ENCODE data around the gene ZNF710. TPM values are rescaled to one million over a fixed set of nuclear protein-coding genes. Genes with fewer than 3 reads are reported as not detected.

Gene ZNF710
- total RNA-seq, 1 donor from 2014 or later, result 26.9 TPM

DNA sequence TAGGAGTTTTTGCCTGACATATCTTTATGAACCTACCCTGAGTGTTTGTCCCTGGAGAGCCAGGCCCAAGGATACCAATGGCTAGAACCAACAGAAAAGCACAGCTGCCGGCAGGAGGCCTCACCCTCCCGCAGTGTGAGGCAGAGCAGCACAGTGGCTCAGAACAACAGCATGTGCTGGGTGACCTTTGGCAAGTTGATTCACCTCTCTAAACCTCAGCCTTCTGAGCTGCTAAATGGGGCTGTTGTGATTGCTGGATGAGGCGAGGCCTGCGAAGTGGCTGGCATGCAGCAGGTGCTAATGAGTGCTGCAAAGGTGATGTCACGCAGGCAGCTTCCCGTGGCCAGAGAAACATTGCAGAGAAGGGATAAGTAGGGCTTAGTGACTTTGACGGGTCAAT lies 77.8 kb downstream of the ZNF710 start:
- Mint-ChIP-seq H3K9me3 (ENCODE audit: unreplicated experiment) (no peaks in the 10 kb centered on the region), H3K27me3 (ENCODE audit: low read depth, unreplicated experiment) (no peaks in the 10 kb centered on the region), H3K27ac (ENCODE audit: unreplicated experiment) (no peak overlapping the region), H3K4me3 (ENCODE audit: unreplicated experiment) (no peak overlapping the region), H3K36me3 (ENCODE audit: low read depth, unreplicated experiment) (peaks cover 11% of the 10 kb centered on the region), H3K4me1 (ENCODE audit: low read depth, unreplicated experiment) (peaks cover 11% of the 10 kb centered on the region)
- no peaks in the 10 kb centered on the region for H4K20me1 ChIP-seq (ENCODE audit: insufficient read depth, low read length)
- H3K36me3 ChIP-seq (ENCODE audit: insufficient read depth, low read length), result peaks cover 2% of the 10 kb centered on the region
- H3K4me3 ChIP-seq (ENCODE audit: insufficient read depth, low read depth, low read length), result no peak overlapping the region
- H3K27me3 ChIP-seq (ENCODE audit: insufficient read depth, low read length), result no peaks in the 10 kb centered on the region
- no peak overlapping the region for H3K27ac ChIP-seq (ENCODE audit: low read depth, low read length)
- no peaks in the 10 kb centered on the region for H3K9me3 ChIP-seq (ENCODE audit: insufficient read depth, low read depth, low read length)
- H3K4me1 ChIP-seq (ENCODE audit: insufficient read depth, low read length), result no peaks in the 10 kb centered on the region
- TF ChIP-seq, protein P1, sequence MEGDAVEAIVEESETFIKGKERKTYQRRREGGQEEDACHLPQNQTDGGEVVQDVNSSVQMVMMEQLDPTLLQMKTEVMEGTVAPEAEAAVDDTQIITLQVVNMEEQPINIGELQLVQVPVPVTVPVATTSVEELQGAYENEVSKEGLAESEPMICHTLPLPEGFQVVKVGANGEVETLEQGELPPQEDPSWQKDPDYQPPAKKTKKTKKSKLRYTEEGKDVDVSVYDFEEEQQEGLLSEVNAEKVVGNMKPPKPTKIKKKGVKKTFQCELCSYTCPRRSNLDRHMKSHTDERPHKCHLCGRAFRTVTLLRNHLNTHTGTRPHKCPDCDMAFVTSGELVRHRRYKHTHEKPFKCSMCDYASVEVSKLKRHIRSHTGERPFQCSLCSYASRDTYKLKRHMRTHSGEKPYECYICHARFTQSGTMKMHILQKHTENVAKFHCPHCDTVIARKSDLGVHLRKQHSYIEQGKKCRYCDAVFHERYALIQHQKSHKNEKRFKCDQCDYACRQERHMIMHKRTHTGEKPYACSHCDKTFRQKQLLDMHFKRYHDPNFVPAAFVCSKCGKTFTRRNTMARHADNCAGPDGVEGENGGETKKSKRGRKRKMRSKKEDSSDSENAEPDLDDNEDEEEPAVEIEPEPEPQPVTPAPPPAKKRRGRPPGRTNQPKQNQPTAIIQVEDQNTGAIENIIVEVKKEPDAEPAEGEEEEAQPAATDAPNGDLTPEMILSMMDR (IDR thresholded peaks at IDR 0.05; ENCODE audit: insufficient read depth, low read depth, low read length), result no peak
- TF ChIP-seq EZH2 (IDR thresholded peaks at IDR 0.05; ENCODE audit: insufficient read depth, low read length), result no peak
- no peak for FAIRE-seq
- no peaks in the 10 kb centered on the region for H3K79me2 ChIP-seq (ENCODE audit: insufficient read depth, low read length)
- H3K4me2 ChIP-seq (ENCODE audit: low read length), result no peak overlapping the region
- no peak overlapping the region for H2AFZ ChIP-seq (ENCODE audit: low read depth, low read length)
- no peak for DNase-seq (ENCODE audit: low read depth)
- H3K9ac ChIP-seq (ENCODE audit: low read length), result no peak overlapping the region

DNA sequence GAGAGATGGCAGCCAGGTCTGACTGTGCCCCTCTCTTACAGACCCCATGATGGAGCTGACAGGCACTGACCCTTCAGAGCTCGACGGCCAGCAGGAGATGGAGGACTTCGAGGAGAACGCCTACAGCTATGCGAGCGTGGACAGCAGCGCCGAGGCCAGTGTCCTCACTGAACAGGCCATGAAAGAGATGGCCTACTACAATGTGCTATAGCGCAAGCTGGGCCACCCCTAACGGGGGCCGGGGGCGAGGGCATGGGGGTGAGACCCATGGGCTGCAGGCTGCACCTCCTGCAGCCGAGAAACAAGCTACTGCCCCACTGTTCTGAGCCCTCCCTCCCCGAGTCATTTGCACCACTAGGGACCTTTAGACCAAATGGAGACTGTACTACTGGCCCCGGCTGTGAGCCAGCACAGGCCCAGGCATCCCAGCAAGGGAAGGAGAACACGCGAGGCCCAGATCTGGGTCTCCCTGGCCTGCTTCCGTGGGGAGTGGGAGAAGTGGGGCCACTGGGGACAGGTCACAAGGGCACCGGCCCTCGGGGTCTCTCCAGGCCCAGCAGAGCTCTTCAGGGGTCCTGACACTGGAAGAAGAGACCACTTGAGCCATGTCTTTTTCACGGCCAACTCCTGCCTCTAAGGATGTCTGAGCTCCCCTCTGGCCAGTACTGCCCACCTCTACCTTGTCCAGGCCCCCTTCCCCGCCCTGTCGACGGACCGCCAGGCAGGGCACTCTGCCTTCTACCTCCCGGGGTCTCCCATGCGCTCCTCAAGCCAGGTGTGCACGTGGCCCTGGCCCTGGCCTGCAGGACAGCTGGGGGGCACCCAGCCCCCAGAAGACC lies 78.7 kb downstream of the ZNF710 start:
- Mint-ChIP-seq H3K4me3 (ENCODE audit: unreplicated experiment) (no peak overlapping the region), H3K9me3 (ENCODE audit: unreplicated experiment) (no peaks in the 10 kb centered on the region), H3K36me3 (ENCODE audit: low read depth, unreplicated experiment) (peaks cover 11% of the 10 kb centered on the region), H3K27me3 (ENCODE audit: low read depth, unreplicated experiment) (no peaks in the 10 kb centered on the region), H3K27ac (ENCODE audit: unreplicated experiment) (no peak overlapping the region), H3K4me1 (ENCODE audit: low read depth, unreplicated experiment) (peaks cover 11% of the 10 kb centered on the region)
- Histone ChIP-seq H3K79me2 (ENCODE audit: insufficient read depth, low read length) (no peaks in the 10 kb centered on the region), H3K4me1 (ENCODE audit: insufficient read depth, low read length) (no peaks in the 10 kb centered on the region), H2AFZ (ENCODE audit: low read depth, low read length) (no peak overlapping the region), H4K20me1 (ENCODE audit: insufficient read depth, low read length) (no peaks in the 10 kb centered on the region), H3K36me3 (ENCODE audit: insufficient read depth, low read length) (peaks cover 2% of the 10 kb centered on the region), H3K4me2 (ENCODE audit: low read length) (no peak overlapping the region), H3K9ac (ENCODE audit: low read length) (no peak overlapping the region), H3K27me3 (ENCODE audit: insufficient read depth, low read length) (no peaks in the 10 kb centered on the region), H3K9me3 (ENCODE audit: insufficient read depth, low read depth, low read length) (no peaks in the 10 kb centered on the region), H3K27ac (ENCODE audit: low read depth, low read length) (no peak overlapping the region), H3K4me3 (ENCODE audit: insufficient read depth, low read depth, low read length) (no peak overlapping the region)
- FAIRE-seq (no peak), DNase-seq (ENCODE audit: low read depth) (no peak)
- TF ChIP-seq, protein P1 (IDR thresholded peaks at IDR 0.05; ENCODE audit: insufficient read depth, low read depth, low read length), result no peak
- no peak for TF ChIP-seq EZH2 (IDR thresholded peaks at IDR 0.05; ENCODE audit: insufficient read depth, low read length)

GRCh38 chr15:90080458-90080755 lies 79.3 kb downstream of the ZNF710 start:
- H3K79me2 ChIP-seq (ENCODE audit: insufficient read depth, low read length), result no peaks in the 10 kb centered on the region
- no peak overlapping the region for H3K27ac Mint-ChIP-seq (ENCODE audit: unreplicated experiment)
- peaks cover 11% of the 10 kb centered on the region for H3K36me3 Mint-ChIP-seq (ENCODE audit: low read depth, unreplicated experiment)
- H3K4me1 Mint-ChIP-seq (ENCODE audit: low read depth, unreplicated experiment), result peaks cover 11% of the 10 kb centered on the region
- no peaks in the 10 kb centered on the region for H3K9me3 ChIP-seq (ENCODE audit: insufficient read depth, low read depth, low read length)
- H3K4me1 ChIP-seq (ENCODE audit: insufficient read depth, low read length), result no peaks in the 10 kb centered on the region
- H3K36me3 ChIP-seq (ENCODE audit: insufficient read depth, low read length), result peaks cover 2% of the 10 kb centered on the region
- no peak overlapping the region for H2AFZ ChIP-seq (ENCODE audit: low read depth, low read length)
- H3K27me3 ChIP-seq (ENCODE audit: insufficient read depth, low read length), result no peaks in the 10 kb centered on the region
- H4K20me1 ChIP-seq (ENCODE audit: insufficient read depth, low read length), result no peaks in the 10 kb centered on the region
- no peaks in the 10 kb centered on the region for H3K9me3 Mint-ChIP-seq (ENCODE audit: unreplicated experiment)
- H3K4me2 ChIP-seq (ENCODE audit: low read length), result no peak overlapping the region
- no peak for FAIRE-seq
- no peak overlapping the region for H3K9ac ChIP-seq (ENCODE audit: low read length)
- H3K27ac ChIP-seq (ENCODE audit: low read depth, low read length), result no peak overlapping the region
- no peak for DNase-seq (ENCODE audit: low read depth)
- no peaks in the 10 kb centered on the region for H3K27me3 Mint-ChIP-seq (ENCODE audit: low read depth, unreplicated experiment)
- TF ChIP-seq EZH2 (IDR thresholded peaks at IDR 0.05; ENCODE audit: insufficient read depth, low read length), result no peak
- TF ChIP-seq, protein P1 (IDR thresholded peaks at IDR 0.05; ENCODE audit: insufficient read depth, low read depth, low read length), result no peak
- H3K4me3 Mint-ChIP-seq (ENCODE audit: unreplicated experiment), result no peak overlapping the region
- H3K4me3 ChIP-seq (ENCODE audit: insufficient read depth, low read depth, low read length), result no peak overlapping the region
